Type B pancreatic cell (in vitro differentiated cells): ENCODE measurements around the gene RPA1. TPM values are rescaled to one million over a fixed set of nuclear protein-coding genes. Genes with fewer than 3 reads are reported as not detected.
A peak's percentile ranks its signal among the peaks of the same experiment; 100 is the strongest.

Experiments
- DNase-seq: peaks from one replicate; pipeline ENCODE4 v3.0.0; 2021; ENCODE audit warnings: mixed read lengths; ENCODE audit not compliant: unreplicated experiment; ENCODE audit errors: extremely low spot score
- H3K27ac Mint-ChIP-seq: 2 replicates; pipeline ENCODE4 v1.8.0; 2021; ENCODE audit warnings: mild to moderate bottlenecking, mixed read lengths
- H3K27me3 Mint-ChIP-seq: 2 replicates; pipeline ENCODE4 v1.8.0; 2021; ENCODE audit warnings: mixed read lengths
- H3K36me3 Mint-ChIP-seq: 2 replicates; pipeline ENCODE4 v1.8.0; 2021; ENCODE audit warnings: mixed read lengths
- H3K4me1 Mint-ChIP-seq: one replicate; pipeline ENCODE4 v1.8.0; 2021; ENCODE audit warnings: mixed read lengths; ENCODE audit not compliant: unreplicated experiment
- H3K4me3 Mint-ChIP-seq: 2 replicates; pipeline ENCODE4 v1.8.0; 2021; ENCODE audit warnings: mild to moderate bottlenecking, mixed read lengths
- H3K9me3 Mint-ChIP-seq: 2 replicates; pipeline ENCODE4 v1.8.0; 2021; ENCODE audit warnings: mixed read lengths
- CTCF ChIP-seq: fragments of 200-600 bp; sonication (generic); conservative IDR thresholded peaks from 2 replicates; pipeline ENCODE4 v1.5.0; 2021; ENCODE audit warnings: antibody characterized with exemption, mild to moderate bottlenecking
- total RNA-seq: library from RNA; stranded (reverse); gene quantifications from 2 replicates; pipeline ENCODE4 v1.2.1, GENCODE V29; 2021; ENCODE audit warnings: low replicate concordance

RPA1 gene
- total RNA-seq, 1 donor from 2014 or later: 129 TPM

- Mint-ChIP-seq H3K27ac (no peak overlapping the region), H3K4me3 (no peak overlapping the region), H3K36me3 (no peaks in the 10 kb centered on the region), H3K27me3 (no peaks in the 10 kb centered on the region), H3K4me1 (no peaks in the 10 kb centered on the region), H3K9me3 (no peaks in the 10 kb centered on the region)
- TF ChIP-seq CTCF: no peak
- no peak for DNase-seq
Observed at GRCh38 chr17:1861391-1862010, 31.7 kb downstream of the RPA1 start.

DNA sequence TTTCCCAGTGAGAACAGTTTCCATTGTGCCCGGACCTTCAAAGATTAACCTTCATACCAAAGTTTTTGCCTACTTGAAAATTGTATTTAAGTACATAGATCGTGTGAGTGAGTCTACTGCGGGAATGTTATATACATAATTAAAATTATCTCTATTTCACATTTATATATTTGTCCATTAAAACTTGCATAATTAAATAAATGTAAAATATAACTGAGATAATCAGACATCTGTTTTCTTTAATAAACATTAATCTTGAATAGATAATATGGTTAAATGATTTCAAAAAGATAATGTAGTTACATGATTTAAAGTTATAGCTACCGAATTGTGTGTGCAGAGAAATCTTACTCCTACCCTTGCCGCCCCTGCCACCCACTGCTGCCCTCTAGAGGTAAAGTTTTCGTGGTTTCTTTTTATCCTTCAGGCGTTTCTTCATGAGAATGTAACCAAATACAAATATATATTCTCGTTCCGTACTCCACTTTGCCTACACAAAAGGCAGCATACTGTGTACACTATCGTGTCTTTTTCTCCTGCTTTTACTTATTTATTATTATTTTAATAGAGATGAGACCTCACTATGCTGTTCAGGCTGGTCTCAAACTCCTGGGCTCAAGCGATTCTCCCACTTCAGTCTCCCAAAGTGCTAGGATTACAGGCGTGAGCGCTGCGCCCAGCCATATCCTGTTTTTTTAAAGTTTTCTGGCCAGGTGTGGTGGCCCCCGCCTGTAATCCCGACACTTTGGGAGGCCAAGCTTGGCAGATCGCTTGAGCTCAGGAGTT, 35.6 kb downstream of the RPA1 start:
- no peaks in the 10 kb centered on the region for H3K4me1 Mint-ChIP-seq
- no peak overlapping the region for H3K4me3 Mint-ChIP-seq
- no peaks in the 10 kb centered on the region for H3K27me3 Mint-ChIP-seq
- DNase-seq: no peak
- peak; percentile 71 for TF ChIP-seq CTCF
- H3K36me3 Mint-ChIP-seq: peaks cover 3% of the 10 kb centered on the region
- H3K9me3 Mint-ChIP-seq: no peaks in the 10 kb centered on the region
- no peak overlapping the region for H3K27ac Mint-ChIP-seq

- H3K4me3 Mint-ChIP-seq: no peak overlapping the region
- H3K4me1 Mint-ChIP-seq: no peaks in the 10 kb centered on the region
- peaks cover 3% of the 10 kb centered on the region for H3K36me3 Mint-ChIP-seq
- DNase-seq: no peak
- H3K27ac Mint-ChIP-seq: no peak overlapping the region
- no peaks in the 10 kb centered on the region for H3K9me3 Mint-ChIP-seq
- H3K27me3 Mint-ChIP-seq: no peaks in the 10 kb centered on the region
- no peak for TF ChIP-seq CTCF
Observed at GRCh38 chr17:1867307-1867706, 37.5 kb downstream of the RPA1 start.

DNA sequence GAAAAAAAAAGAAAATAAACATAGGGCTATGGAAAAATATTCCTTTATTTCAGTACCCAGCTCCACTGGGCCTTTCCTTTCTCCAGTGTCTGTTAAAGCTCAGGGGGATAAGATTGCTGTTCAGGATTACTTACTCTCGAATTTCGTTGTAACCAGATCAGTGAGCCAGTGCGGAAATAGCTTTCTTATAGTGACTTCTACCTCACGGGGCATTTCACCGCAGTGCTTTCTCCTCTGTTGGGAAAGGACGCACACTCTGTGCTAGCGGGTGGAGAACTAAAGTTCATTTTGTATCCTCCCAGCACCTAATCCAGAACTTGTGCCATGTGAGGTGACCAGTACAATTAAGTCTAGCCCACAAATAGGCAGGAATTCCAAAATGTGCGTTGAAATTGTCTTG, 38.3 kb downstream of the RPA1 start:
- Mint-ChIP-seq H3K27ac (no peak overlapping the region), H3K27me3 (no peaks in the 10 kb centered on the region), H3K4me3 (no peak overlapping the region), H3K36me3 (peaks cover 5% of the 10 kb centered on the region), H3K9me3 (no peaks in the 10 kb centered on the region), H3K4me1 (no peaks in the 10 kb centered on the region)
- TF ChIP-seq CTCF: no peak
- no peak for DNase-seq

GRCh38 chr17:1870592-1870991, 40.8 kb downstream of the RPA1 start:
- peaks cover 14% of the 10 kb centered on the region for H3K36me3 Mint-ChIP-seq
- no peak overlapping the region for H3K27ac Mint-ChIP-seq
- no peak overlapping the region for H3K4me3 Mint-ChIP-seq
- TF ChIP-seq CTCF: no peak
- H3K27me3 Mint-ChIP-seq: no peaks in the 10 kb centered on the region
- DNase-seq: no peak
- H3K9me3 Mint-ChIP-seq: no peaks in the 10 kb centered on the region
- no peaks in the 10 kb centered on the region for H3K4me1 Mint-ChIP-seq
